ENCODE measurements around the gene PHF2. TPM values are rescaled to one million over a fixed set of nuclear protein-coding genes. Genes with fewer than 3 reads are reported as not detected.

PHF2 gene
- total RNA-seq, 2 donors from 2014 or later, result 22.7 to 23.4 TPM

DNA sequence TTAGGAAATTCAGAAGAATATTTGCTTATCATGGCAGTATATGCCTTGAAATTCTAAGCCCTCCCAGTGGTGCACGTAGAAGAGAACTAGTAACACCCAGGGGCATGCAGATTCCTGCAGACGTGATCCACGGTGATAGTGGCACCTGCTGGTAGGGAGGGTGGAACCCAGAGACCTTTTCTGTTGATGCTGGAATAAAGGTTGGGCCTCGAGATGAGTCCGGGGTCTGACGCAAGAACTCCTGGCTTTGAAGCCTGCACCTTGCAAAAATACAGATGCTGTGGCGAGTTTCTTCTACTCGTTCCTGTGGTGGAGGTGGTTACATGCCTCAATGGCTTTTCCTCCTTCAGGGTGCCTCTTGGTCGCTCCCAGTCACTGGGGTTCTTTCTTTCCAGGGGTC lies 39.5 kb upstream of the PHF2 start:
- Histone ChIP-seq H3K4me3 (no peak overlapping the region), H3K36me3 (no peaks in the 10 kb centered on the region), H3K4me1 (no peaks in the 10 kb centered on the region), H3K9me3 (no peaks in the 10 kb centered on the region), H3K27me3 (no peaks in the 10 kb centered on the region), H3K9ac (ENCODE audit: low read depth in 2 of 2, low read length in 2 of 2) (no peak overlapping the region), H3K27ac (no peak overlapping the region)
- DNase-seq, result no peak
- intact Hi-C loops (cut with DNase I), result loop anchor here (10.0 kb wide), 1 partner anchor 262 kb away; no protein-coding TSS in a partner anchor
- TF ChIP-seq, protein P1, sequence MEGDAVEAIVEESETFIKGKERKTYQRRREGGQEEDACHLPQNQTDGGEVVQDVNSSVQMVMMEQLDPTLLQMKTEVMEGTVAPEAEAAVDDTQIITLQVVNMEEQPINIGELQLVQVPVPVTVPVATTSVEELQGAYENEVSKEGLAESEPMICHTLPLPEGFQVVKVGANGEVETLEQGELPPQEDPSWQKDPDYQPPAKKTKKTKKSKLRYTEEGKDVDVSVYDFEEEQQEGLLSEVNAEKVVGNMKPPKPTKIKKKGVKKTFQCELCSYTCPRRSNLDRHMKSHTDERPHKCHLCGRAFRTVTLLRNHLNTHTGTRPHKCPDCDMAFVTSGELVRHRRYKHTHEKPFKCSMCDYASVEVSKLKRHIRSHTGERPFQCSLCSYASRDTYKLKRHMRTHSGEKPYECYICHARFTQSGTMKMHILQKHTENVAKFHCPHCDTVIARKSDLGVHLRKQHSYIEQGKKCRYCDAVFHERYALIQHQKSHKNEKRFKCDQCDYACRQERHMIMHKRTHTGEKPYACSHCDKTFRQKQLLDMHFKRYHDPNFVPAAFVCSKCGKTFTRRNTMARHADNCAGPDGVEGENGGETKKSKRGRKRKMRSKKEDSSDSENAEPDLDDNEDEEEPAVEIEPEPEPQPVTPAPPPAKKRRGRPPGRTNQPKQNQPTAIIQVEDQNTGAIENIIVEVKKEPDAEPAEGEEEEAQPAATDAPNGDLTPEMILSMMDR (IDR thresholded peaks at IDR 0.05), result no peak

DNA sequence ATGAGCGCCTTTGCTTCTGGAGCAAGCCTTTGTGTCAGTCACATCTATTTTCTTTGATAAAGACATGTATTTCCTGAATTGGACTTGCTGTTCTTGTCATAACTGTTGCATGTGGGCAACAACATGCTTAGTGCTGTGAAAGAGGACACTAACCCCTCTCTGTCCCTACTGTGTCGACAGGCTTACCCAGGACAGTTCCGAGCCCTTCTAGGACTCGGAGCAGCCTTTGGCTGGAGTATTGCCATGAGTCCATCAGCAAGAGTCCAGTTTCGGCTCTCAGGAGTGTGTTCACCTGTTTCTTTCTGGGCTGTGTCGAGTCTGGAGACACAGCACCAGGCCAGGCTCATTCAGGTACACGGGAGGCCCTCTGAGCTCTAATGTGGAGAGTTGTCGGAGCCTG lies 36.1 kb upstream of the PHF2 start:
- DNase-seq, result no peak
- H3K27ac ChIP-seq, result no peak overlapping the region
- no peak overlapping the region for H3K4me3 ChIP-seq
- H3K4me1 ChIP-seq, result no peaks in the 10 kb centered on the region
- intact Hi-C loops (cut with DNase I), result no loop called here
- peaks cover 6% of the 10 kb centered on the region for H3K36me3 ChIP-seq
- TF ChIP-seq, protein P1 (IDR thresholded peaks at IDR 0.05), result no peak
- no peaks in the 10 kb centered on the region for H3K27me3 ChIP-seq
- H3K9me3 ChIP-seq, result no peaks in the 10 kb centered on the region
- no peak overlapping the region for H3K9ac ChIP-seq (ENCODE audit: low read depth in 2 of 2, low read length in 2 of 2)

DNA sequence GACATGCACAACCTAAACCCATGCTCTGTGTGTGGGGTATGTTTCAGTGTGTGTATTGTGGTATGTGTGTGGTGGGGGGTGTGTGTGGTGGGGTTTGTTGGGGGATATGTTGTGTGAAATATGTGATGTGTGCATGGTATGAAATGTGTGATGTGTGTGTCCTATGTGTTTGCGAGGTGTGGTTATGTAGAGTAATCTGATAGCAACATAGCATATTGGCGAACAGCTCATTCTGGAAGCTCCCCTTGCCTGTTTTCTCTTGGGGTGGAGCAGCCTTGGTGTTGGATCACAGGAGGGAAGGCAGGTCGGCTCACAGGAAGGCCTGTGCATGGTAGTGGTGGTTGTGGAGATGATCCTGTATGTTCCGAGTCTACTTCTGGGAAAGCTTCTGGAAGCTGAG lies 35.4 kb upstream of the PHF2 start:
- Histone ChIP-seq H3K9me3 (no peaks in the 10 kb centered on the region), H3K4me1 (no peaks in the 10 kb centered on the region), H3K27ac (no peak overlapping the region), H3K36me3 (peaks cover 6% of the 10 kb centered on the region), H3K9ac (ENCODE audit: low read depth in 2 of 2, low read length in 2 of 2) (no peak overlapping the region), H3K27me3 (no peaks in the 10 kb centered on the region), H3K4me3 (no peak overlapping the region)
- intact Hi-C loops (cut with DNase I), result no loop called here
- no peak for DNase-seq
- TF ChIP-seq, protein P1 (IDR thresholded peaks at IDR 0.05), result no peak

GRCh38 chr9:93541581-93542349 lies 34.6 kb upstream of the PHF2 start:
- intact Hi-C loops (cut with DNase I), result no loop called here
- DNase-seq, result no peak
- peaks cover 6% of the 10 kb centered on the region for H3K36me3 ChIP-seq
- H3K27ac ChIP-seq, result no peak overlapping the region
- H3K4me3 ChIP-seq, result no peak overlapping the region
- no peaks in the 10 kb centered on the region for H3K9me3 ChIP-seq
- H3K9ac ChIP-seq (ENCODE audit: low read depth in 2 of 2, low read length in 2 of 2), result no peak overlapping the region
- H3K4me1 ChIP-seq, result no peaks in the 10 kb centered on the region
- H3K27me3 ChIP-seq, result no peaks in the 10 kb centered on the region
- TF ChIP-seq, protein P1 (IDR thresholded peaks at IDR 0.05), result no peak

DNA sequence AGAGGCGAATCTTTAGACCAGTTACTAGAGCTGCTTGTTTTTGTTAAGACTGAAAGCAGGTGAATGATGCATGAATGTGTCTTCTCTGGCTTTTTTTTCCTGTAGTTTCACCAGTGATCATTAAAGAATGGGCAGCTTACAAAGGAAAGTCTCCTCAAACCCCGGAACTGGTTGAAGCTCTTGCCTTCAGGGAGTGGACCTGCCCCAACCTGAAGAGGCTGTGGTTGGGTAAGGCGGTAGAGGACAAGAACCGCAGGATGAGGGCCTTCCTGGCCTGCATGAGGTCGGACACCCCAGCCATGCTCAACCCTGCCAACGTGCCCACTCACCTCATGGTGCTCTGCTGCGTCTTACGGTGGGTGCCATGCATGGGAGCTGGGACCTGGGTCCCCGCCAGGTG lies 33.3 kb upstream of the PHF2 start:
- no peak overlapping the region for H3K27ac ChIP-seq
- intact Hi-C loops (cut with DNase I), result no loop called here
- TF ChIP-seq, protein P1 (IDR thresholded peaks at IDR 0.05), result no peak
- no peaks in the 10 kb centered on the region for H3K9me3 ChIP-seq
- H3K4me1 ChIP-seq, result no peaks in the 10 kb centered on the region
- peaks cover 6% of the 10 kb centered on the region for H3K36me3 ChIP-seq
- H3K27me3 ChIP-seq, result no peaks in the 10 kb centered on the region
- no peak overlapping the region for H3K4me3 ChIP-seq
- DNase-seq, result no peak
- no peak overlapping the region for H3K9ac ChIP-seq (ENCODE audit: low read depth in 2 of 2, low read length in 2 of 2)

Measured in colonic mucosa (tissue), 4 donors.